CD4-positive, alpha-beta T cell treated with Interleukin-17A for 4 hours (primary cell): ENCODE measurements around the gene DEPDC7.
"Not testable (repeated sequence)": the region's sequence is repeated elsewhere in the genome, so short reads cannot be mapped to it uniquely, and the experiment has no call there.

ENCODE experiments used
- DNase-seq: peaks from one replicate; pipeline ENCODE4 v3.0.0-alpha.2; 2020; ENCODE audit warnings: mixed read lengths

Gene DEPDC7

DNA sequence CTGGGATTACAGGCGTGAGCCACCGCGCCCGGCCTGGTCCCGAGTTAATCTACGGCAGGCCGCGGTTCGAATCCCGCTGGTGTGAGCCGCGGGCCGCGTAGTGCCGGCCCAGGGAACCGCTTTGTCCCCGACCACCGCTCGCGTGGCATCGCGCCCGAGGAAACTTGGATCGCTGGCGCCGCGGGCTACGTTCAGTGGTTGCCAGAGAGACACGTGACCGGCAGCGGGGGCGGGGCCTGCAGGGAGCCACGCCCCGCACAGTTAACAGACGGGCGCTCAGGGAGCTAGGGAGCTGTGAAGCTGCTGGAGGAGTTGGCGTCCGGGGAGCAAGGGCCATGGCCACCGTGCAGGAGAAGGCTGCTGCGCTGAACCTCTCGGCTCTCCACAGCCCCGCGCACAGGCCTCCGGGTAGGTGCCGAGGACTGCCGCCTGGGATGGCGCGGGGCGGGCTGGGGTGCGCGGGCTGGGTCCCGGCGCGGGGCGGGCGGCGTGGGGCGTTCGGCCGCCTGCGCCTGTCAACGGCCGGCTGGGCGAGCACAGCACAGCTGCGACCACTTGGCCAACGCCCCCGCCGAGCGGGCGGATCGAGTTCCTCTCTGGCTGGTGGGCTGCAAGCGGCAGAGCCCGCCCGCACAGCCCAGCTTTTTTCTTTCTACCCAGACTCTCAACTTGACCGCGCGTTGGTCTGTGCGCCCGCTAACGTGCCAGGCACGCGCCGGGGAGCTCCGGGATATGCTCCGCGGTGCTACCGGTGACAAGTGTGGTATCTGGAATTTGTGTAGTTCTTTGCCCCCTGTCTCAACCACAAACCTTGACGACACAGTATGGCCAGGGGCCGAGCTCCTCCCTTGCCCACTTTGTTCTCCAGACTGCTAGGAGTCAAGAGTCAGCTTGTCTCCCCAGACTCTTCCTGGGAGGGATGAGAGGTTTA, at the start of gene DEPDC7:
Gene DEPDC7 (plus strand): TSS at position 258 of the 931 bp plus-strand sequence. CDS start 78 bp downstream, at position 336.
- DNase-seq = peak; percentile 86

DNA sequence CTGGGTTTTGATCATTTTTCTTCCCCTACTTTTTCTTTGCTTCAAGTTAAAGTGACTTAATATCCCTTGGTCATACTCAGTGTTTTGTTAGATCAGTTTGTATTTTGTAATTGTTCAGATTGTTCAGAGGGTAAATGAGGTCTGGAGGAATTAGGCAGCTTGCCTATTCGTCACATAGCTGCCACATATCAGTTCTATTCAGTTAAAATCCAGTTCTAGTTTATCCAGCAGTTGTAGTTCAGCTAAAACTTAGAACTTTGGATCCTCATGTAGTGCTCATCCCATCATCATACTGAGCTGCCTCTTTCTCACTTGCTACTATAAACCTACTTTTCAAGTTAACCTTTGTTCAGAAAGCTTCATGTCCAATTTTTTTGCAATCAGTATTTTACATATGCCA, 47.1 kb upstream of the DEPDC7 start:
- DNase-seq = no peak

DNA sequence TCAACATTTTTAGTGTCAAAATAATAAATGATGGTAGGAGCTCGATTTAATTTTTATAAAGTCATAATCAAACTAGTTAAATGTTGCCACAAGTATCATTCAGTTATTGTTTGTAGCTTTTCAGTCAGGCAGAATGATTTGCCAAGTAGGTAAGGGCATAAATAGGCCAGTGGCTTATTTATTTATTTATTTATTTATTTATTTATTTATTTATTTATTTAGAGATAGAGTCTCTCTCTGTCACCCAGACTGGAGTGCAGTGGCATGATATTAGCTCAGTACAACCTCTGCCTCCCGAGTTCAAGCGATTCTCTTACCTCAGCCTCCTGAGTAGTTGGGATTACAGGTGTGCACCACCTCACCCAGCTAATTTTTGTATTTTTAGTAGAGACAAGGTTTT, 43.4 kb upstream of the DEPDC7 start:
- DNase-seq = not testable (repeated sequence)

DNA sequence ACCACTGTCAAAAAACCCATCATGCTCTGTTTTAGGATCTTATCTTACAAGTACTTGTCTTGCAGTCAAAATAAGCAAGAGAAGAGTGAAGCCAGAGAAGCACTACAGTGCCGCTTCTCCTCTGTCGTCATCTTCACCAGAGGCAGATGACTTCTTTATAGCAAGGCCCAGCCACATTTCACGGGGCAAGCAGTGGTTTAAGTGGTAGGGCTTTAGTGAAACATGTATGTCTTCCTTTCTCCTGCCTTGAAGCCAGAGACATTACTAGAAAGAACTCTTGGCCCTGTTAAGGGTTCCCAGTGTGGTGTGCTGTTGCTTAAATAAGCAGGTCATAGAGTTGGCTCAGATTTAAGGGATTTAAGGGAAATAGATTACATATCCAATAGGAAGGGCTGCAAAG, 42.9 kb upstream of the DEPDC7 start:
- DNase-seq = no peak

DNA sequence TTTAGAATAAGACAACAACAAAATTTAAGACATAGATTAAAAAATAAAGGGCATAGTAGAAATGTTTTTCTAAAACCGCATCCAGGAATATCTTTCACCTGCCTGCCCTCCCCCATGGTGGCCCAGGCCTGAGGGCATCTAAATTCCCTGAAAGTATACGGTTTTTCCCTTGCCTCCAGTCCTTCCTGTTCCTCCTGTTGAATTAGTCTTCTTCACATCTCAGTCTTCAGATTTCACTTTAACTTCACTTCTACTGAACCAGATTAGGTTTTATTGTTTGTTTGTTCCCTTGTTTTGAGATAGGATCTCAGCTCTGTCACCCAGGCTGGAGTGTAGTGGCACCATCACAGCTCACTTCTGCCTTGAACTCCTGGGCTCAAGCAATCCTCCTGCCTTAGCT, 33.1 kb upstream of the DEPDC7 start:
- no peak for DNase-seq

DNA sequence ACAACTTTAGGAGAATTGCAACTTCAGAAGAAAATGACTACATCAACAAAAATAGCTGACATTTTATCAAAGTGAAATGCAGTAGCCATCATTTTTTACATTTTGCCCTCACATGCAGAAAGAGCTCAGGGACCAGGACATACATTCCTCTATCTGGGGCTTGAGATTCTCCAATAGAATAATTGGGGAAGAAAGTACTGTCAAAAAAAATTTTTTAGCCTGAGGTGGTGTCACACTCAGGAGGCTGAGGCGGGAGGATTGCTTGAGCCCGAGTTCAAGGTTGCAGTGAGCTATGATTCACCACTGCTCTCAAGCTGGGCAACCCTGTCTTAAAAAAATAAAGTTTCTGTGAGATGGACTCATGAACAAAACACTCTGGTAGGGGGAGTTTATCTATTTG, 32.2 kb upstream of the DEPDC7 start:
- DNase-seq = no peak

DNA sequence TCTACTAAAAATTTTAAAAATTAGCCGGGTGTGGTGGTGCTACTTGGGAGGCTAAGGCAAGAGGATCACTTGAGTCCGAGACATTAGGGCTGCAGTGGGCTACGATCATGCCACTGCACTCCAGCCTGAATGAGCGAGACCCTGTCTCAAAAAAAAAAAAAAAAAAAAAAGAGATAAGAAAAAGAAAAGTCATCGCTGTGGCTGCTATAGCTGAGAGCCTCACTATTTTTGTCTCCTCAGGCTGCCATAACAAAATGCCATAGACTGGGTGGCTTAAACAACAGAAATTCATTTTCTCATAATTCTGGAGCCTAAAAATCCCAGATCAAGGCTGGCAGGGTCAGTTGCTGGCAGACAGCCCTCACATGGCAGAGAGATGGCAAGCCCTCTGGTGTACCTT, 30.1 kb upstream of the DEPDC7 start:
- DNase-seq = no peak

DNA sequence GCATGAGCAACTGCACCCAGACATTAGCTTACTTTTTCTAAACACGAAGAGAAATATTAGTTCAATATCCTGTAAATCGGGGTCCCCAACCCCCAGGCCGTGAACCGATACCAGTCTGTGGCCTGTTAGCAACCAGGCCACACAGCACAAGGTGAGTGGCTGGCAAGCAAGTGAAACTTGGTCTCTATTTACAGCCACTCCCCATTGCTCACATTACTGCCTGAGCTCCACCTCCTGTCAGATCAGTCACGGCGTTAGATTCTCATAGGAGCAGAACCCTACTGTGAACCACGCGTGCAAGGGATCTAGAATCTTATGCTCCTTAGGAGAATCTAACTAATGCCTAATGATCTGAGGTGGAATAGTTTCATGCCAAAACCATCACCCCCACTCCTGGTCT, 27.8 kb upstream of the DEPDC7 start:
- DNase-seq = no peak

DNA sequence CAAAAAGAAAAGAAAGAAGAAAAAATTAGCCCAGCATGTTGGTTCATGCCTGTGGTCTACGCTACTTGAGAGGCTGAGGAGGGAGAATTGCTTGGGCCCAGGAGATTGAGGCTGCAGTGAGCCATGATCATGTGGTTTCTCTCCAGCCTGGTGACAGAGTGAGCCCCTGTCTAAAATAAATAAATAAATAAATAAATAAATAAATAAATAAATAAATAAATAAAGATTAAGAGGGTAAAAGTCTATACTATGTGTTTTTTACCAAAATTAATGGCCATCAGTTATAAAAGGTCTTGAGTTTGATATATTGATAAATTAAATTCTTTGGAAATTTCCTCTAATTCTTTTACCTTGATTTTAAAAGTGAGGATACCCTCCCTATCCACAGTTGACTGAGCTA, 25.2 kb upstream of the DEPDC7 start:
- DNase-seq = no peak

DNA sequence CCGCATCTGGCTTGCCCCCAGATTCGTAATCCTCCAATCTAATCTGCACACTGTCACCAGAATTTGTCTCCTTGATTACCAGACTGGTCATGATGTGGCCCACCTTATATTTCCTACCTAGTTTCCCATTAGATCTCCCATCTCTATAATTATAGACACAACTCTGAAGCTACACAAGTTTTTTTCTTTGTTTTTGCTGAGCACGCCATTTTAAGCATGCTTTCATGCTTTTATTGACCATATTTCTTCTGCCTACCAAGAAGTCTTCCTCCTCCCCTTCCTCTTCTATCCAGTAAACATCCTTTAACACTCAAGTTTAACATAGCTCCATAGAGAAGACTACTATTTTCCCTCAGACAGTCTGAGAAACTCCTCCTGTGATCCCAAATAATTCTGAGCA, 24.3 kb upstream of the DEPDC7 start:
- no peak for DNase-seq

DNA sequence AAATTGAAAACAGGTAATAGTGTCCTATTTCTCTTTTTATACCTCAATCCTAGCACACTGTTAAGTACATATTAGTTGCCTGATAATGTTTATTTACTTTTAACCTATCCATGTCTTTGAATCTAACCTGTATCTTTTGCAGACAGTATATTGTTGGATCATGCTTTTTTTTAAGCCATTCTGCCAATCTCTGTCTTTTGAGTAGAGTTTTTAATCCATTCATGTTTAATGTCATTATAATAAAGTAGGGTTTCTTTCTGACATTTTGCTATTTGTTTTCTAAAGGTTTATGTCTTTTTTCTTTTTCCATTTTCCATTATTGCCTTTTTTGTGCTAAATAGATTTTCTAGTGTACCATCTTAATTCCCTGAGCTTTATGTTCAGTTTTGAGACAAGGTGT, 23.8 kb upstream of the DEPDC7 start:
- DNase-seq = no peak

DNA sequence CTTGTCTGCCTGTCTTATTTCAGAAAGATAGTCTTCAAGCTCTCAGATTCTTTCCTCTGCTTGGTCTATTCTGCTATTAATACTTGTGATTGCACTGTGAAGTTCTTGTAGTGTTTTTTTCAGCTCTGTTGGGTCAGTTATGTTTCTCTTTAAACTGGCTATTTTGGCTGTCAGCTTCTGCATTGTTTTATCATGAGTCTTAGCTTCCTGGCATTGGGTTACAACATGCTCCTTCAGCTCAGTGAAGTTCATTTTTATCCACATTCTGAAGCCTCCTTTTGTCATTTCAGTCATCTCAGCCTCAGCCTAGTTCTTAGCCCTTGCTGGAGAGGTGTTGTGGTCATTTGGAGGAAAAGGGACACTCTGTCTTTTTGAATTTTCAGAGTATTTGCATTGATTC, 15.5 kb upstream of the DEPDC7 start:
- DNase-seq = no peak

DNA sequence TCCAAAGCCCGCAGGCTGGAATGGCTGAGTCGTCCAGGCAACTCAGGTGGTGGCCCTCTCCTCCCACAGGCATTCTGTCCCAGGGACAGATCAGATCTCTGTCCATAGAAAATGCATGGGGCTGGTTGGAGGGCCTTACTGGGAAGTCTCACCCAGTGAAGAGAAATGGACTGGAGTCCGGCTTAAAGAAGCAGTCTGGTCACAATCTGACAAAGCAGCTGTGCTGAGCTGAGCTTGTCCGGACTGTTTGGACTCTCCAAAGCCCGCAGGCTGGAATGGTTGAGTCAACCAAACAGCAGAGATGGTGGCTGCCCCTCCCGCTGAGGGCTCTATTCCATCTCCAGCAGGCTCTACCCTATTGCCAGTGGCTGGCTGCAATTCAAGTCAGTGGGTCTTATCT, 14.4 kb upstream of the DEPDC7 start:
- no peak for DNase-seq

DNA sequence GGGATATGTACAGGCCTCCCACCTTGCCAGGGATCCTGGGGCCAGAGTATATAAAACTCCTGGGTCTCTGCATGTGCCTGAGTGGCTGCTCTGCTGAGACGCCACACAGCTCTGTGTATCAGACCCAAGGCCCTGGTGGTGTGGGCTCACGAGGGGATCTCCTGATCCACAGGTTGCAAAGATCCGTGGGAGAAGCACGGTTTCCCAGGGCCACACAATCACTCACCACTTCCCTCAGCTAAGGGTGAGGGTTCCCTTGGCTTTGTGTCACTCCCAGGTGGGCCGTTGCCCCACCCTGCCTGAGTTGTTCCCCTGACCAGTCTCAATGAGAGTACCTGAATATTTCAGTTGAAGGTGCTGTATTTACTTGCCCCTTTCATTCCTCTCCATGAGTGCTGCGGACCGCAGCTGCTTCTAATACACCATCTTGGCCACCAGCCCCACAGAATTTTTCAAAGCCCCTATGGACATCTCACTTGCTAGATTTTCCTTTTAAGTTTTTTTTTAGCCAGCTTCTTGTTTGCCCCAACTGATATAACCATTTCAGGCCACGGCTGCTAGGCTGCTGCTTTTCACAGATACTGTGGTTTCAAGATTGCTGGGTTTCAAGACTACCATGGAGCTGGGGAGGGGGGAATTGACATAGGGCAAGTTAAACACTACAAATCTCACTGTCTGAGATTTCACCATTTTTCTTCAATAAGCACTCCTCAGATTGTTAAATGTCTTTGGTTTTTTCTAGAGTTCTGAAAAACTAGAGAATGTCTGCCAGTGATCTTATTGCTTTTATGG, 13.7 kb upstream of the DEPDC7 start:
- DNase-seq = no peak

DNA sequence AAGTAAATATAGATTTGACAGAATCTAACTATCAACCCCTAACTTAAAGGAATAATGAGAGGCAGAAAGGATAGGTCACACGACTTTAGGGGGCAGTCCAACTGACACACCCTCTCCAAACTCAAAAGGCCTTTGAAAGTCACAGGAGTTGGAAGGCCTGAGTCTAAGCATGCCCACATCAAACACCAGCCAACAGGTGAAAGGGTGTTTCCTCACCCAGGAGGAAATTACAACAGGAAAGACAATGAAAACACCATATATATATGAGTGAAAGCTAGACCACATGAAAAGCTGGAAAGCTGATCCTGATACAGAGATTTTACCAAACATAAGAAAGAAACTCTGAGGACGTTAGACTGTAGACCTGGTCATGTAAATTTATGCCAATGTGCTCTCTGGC, 10.5 kb upstream of the DEPDC7 start:
- peak; percentile 36 for DNase-seq

DNA sequence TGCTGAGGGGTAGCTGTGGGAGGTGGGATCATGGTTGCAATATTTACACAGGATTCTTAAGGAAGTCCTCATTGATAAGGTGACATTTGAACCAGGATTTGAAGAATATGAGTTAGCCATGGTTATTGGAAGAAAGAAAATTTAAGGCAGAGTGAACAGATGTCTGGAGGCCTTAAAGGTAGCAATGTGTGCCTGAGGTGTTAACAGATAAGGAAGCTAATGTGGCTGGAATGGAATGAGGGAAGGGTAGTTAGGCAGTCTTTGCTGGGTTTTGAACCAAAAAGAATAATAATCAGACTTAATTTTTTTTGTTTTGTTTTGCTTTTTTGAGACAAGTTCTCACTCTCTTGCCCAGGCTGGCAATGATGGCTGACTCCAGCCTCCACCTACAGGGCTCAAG, 9.7 kb upstream of the DEPDC7 start:
- no peak for DNase-seq

DNA sequence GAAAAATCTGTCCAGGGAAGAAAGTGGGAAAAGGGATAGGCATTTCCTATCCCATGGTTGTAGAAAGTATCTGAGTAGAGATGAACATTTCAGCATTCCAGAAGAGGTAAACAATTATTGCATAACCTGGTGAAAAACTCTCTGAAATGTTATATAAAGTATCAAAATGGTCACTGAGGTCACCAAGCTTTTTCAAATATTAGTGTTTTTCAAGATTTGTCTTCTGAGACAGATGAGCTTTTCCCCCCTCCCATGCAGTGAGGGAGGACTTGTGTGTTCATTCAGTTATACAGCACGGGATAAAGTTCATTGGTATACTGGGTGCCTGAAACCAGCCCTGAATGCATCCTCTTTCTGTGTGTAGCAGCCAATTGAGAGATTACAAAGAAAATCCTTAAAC, 1.9 kb upstream of the DEPDC7 start:
- no peak for DNase-seq

DNA sequence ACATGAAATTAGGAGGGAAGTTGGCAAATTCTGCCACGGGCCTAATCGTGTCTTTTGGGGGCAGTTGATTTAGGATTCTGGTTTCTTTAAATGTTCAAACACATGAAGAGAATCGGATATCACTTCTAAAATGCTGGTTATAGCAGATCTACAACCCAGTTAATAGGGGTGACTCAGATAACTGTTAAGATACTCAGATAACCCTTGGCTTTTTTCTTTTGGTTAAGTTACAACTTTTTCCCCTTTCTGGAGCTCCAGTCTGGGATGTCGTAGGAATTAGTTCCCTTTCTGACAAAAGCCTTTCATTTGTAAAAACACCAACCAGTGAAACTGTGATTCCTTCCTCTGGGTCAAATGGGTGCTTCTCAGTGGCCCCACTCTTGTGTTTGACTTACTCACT, 976 bp downstream of the DEPDC7 start:
- DNase-seq = no peak

DNA sequence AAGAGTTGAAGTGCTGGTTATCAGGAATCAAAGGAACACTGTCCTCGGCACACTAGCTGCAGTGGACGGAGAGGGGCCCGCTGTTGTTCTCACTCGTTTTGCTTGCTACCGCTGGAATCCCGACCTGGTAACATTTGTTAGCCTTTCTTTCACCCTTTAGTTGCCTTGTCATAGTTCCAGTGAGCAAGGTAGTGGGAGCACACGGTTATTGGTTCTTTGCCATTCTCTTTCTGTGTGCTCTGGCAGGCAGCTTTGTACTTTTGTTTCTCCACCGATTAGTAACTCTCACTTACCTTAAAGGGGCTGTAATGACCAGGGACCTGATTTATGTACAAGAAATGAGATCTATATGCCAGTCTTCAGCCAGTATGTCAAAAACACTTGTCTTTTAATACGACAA, 1.8 kb downstream of the DEPDC7 start:
- no peak for DNase-seq

DNA sequence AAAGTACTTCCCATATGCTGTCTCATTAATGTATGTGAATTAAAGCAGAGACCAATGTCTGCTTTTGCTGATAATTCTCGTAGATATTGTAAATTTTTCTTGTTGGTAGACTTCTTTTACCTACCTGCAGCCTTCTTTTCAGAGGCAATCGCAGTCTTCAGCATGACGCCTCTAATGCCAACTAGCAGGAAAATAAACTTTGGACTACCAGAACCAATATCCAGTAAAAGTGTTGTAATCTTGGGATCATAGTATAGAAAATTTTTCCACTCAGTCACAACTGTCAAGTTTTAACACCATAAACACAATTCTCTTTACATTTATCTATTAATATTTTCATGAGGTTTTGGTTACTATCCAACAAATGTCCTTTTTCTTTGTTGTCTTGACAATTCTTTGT, 2.3 kb downstream of the DEPDC7 start:
- DNase-seq = no peak

DNA sequence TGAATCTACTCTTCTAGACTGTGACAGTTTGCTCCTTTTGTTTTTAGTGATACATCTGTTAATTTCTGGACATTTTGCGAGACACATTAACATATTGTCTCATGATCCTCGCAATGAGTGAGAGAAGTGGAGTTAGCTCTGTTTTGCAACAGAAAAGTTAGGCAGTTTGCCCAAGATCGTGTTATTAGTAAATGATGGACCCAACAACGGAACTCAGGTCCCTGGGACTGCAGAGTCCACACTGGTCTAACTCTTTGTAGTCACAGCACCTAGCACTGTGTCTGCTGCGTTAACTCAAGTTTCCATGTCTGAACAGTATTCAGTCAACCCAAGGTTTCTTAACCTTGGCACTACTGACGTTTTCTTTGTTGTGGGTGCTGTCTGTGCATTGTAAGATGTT, 3.2 kb downstream of the DEPDC7 start:
- no peak for DNase-seq

DNA sequence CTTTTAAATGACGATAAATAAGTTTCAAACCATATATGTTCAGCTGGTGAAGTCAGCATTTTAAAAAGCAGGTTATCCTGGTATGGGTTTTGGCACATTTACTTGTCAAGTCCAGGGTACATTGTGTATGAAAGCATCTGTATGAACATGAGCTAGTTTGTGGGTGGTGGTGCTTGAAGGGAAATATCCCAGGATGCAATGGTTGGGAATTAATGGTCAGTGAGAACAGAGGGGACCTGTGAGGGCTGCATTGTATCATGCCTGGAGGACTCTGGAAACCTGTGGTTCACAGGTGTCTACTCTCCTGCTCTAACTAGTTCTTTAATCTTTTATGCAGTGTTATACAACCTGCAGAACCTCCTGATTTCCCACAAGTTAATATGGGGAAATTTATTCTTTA, 5.8 kb downstream of the DEPDC7 start:
- DNase-seq = no peak

DNA sequence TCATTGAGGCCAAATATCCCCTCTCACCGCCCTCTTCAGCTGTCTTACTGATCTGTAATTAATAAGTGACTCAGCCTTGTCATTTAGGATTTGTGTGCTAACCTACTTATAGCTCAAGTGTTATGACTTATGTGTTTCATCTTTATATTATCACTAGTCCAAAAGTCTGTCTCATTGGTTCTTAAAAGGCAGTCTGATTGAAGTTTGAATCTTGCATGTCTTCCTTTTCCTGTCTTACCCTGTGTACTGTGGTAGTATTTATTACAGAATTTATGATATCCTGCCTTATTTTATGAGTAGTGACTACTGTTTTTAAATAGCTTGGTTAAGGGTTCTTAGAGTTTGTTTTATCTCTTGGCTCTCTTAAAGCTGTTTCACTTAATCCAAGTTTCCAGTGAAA, 6.3 kb downstream of the DEPDC7 start:
- no peak for DNase-seq

DNA sequence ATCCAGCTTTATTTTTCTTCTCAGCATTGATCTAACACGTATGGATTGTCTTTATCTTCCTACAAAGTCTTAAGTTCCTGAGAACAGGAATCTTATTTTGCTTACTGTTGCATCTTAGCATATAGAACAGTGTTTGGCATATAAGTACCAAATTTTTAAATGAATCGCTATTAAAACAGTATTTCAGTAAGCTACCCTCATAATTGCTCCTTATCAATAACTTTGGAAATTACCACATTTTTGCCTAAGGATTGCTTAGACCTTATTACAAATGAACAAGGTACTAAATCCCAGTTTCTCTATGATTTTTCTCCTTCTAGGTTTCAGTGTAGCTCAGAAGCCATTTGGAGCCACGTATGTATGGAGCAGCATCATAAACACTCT, 9.7 kb downstream of the DEPDC7 start:
- DNase-seq = no peak
